Stimulated activated CD8-positive, alpha-beta memory T cell treated with anti-CD3 and anti-CD28 coated beads, Interleukin-7, amount 100 ng/mL, for 24 hours (primary cell): ENCODE measurements around the gene CDK8.
"Not testable (repeated sequence)": the region's sequence is repeated elsewhere in the genome, so short reads cannot be mapped to it uniquely, and the experiment has no call there.

Experiments
- DNase-seq: peaks from one replicate; pipeline ENCODE4 v3.0.0-alpha.2; 2020; ENCODE audit warnings: low read depth

CDK8 gene

GRCh38 chr13:26253262-26253786, 605 bp upstream of the CDK8 start:
- DNase-seq, result no peak

GRCh38 chr13:26254583-26255111, 718 bp downstream of the CDK8 start:
- DNase-seq, result no peak

GRCh38 chr13:26255115-26255514, 1.2 kb downstream of the CDK8 start:
- no peak for DNase-seq

- DNase-seq, result no peak
Measured at GRCh38 chr13:26255691-26256277, 1.9 kb downstream of the CDK8 start.

GRCh38 chr13:26257049-26257448, 3.1 kb downstream of the CDK8 start:
- no peak for DNase-seq

DNA sequence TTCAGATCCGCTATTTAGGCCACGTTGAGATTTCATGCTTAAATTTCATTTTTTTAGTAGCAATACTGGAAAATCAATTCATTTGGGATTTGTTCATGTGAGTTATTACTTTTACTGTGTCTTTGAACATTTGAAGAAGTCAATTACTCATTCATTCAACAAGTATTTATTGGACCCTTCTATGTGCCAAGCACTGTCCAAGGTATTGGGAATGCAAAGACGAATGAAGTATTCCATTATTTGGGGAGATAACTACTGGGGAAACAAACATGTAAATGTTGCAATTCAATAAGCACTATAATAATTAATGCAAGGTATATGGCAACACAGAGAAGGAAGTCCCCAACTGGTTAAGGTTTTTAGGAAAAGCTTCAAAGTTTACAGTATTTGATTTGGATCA, 5.7 kb downstream of the CDK8 start:
- DNase-seq, result no peak

- no peak for DNase-seq
Measured at GRCh38 chr13:26262156-26262555, 8.2 kb downstream of the CDK8 start.

DNA sequence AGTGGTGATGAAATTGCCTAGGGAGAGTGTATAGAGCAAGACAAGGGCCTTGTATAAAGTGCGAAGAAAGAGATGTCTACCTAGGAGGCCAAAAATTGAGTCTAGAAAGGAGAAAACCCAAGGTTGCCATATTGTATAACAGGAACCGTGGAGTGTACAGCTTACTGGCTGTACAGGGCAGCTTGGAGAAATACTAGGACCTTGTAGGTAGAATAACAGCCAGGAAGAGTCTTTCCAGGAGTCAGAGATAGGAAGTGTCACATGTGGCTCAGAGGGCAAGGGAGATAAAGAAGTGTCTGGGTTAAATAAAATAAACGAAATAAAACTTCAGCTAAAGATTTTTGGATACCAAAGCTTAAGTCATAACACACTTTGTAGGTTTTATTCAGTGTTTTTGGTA, 12.4 kb downstream of the CDK8 start:
- DNase-seq, result no peak

- DNase-seq, result no peak
Measured at GRCh38 chr13:26270707-26271106, 16.8 kb downstream of the CDK8 start.

DNA sequence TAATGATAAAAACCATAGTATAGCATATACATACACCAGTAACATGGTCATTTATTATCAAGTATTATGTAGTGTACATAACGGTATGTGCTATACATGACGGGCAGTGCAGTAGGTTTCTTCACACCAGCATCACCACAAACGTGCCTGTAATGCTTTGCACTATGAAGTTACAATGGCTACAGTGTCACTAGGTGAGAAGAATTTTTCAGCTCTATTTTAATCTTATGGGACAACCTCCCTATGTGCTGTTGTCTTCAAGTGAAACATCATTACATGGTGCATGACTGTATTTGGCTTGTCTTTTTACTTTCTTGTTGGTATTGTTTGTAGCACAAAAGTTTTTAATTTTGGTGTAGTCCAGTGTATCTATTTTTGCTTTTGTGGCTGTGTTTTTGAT, 18.7 kb downstream of the CDK8 start:
- DNase-seq, result no peak

- no peak for DNase-seq
Measured at GRCh38 chr13:26280295-26280694, 26.4 kb downstream of the CDK8 start.

DNA sequence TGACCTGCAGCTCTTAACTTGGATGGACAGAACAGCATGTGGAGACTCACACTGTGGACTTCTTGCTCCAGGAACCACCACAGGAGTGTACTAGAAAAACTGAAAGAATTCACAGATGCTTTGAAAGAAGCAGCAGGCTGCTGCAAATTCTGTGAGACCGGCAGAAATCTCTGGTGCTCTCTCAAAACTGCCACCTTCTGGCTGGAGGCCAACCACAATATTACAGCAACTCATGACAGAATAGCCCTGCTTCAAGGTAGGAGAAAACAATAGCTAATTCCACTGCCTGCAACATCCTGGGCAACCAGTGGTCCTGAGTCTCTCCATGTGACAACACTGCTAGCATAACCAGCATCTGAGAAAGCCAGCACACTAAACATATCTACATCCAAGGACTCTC, 26.9 kb downstream of the CDK8 start:
- DNase-seq, result no peak

DNA sequence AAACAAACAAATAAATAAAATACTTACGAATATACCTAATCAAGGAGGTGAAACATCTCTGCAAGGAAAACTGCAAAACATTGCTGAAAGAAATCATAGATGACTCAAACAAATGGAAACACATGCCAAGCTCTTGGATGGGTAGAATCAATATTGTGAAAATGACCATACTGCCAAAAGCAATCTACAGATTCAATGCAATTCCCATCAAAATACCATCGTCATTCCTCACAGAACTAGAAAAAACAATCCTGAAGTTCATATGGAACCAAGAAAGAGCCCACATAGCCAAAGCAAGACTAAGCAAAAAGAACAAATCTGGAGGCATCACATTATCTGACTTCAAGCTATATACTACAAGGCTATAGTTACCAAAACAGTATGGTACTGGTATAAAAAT, 32.0 kb downstream of the CDK8 start:
- not testable (repeated sequence) for DNase-seq

DNA sequence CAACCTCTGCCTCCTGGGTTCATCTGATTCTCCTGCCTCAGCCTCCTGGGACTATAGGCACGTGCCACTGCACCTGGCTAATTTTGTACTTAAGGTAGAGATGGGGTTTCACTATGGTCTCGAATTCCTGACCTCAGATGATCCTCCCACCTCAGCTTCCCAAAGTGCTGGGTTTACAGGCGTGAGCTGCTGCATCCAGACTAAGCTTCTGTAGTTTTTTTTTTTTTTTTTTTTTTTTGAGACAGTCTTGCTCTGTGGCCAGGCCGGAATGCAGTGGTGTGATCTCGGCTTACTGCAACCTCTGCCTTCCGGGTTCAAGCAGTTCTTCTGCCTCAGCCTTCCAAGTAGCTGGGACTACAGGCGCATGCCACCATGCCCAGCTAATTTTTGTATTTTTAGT, 34.9 kb downstream of the CDK8 start:
- DNase-seq, result not testable (repeated sequence)

GRCh38 chr13:26295812-26296211, 41.9 kb downstream of the CDK8 start:
- no peak for DNase-seq

- DNase-seq, result no peak
Measured at GRCh38 chr13:26299168-26299750, 45.3 kb downstream of the CDK8 start.

DNA sequence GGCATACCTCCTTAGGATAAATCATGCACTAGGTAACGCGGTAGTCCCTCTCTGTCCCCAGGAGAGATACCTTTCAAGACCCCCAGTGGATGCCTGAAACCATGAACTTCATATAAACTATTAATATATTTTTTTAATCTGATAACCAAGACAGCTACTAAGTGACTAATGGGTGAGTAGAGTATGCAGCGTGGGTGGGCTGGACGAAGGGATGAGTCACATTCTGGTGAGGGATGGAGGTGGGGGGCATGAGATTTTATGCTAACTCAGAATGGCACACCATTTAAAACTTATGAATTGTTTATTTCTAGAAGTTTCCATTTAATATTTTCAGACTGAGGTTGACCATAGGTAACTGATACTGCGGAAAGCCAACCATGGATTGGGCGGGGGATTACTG, 46.2 kb downstream of the CDK8 start:
- DNase-seq, result no peak

- DNase-seq, result no peak
Measured at GRCh38 chr13:26305676-26306075, 51.7 kb downstream of the CDK8 start.

DNA sequence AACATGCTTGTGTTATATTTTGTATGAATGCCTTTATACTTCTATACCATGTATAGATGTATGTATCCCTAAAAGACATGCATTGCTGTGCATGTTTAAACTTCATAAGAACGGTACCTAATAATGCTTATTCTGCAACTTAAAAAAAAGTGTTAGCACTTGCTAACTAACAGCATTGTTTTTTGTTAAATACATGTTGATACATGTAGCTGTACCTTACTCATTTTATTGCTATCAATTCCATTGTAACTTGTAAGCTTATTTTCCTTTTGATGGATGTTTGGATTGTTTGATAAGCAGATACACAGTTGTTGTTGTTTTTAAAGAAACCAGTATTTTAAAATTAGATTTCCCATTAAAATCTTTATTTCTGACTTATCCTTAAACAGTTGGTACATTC, 53.8 kb downstream of the CDK8 start:
- DNase-seq, result no peak

GRCh38 chr13:26308250-26308649, 54.3 kb downstream of the CDK8 start:
- no peak for DNase-seq

GRCh38 chr13:26308836-26309235, 54.9 kb downstream of the CDK8 start:
- DNase-seq, result no peak

- DNase-seq, result no peak
Measured at GRCh38 chr13:26310003-26310402, 56.1 kb downstream of the CDK8 start.

- no peak for DNase-seq
Measured at GRCh38 chr13:26310470-26310869, 56.5 kb downstream of the CDK8 start.

DNA sequence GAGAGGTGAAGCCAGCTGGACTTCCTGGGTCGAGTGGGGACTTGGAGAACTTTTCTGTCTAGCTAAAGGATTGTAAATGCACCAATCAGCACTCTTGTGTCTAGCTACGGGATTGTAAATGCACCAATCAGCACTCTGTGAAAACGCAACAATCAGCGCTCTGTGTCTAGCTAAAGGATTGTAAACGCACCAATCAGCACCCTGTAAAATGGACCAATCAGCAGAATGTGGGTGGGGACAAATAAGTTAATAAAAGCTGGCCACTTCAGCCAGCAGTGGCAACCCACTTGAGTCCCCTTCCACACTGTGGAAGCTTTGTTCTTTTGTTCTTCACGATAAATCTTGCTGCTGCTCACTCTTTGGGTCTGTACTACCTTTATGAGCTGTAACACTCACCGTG, 58.1 kb downstream of the CDK8 start:
- not testable (repeated sequence) for DNase-seq
